ENCODE measurements around the gene S100P. TPM values are rescaled to one million over a fixed set of nuclear protein-coding genes. Genes with fewer than 3 reads are reported as not detected.

Gene S100P
- 100 to 1,000 TPM in 2 of 7 donors, 10 to 100 TPM in 5; 17.1 to 162 (median 34.9) TPM for total RNA-seq
- polyA plus RNA-seq, result 10 to 100 TPM in 1 of 3 donors, 1 to 10 TPM in 2; 3.5 to 15.3 (median 8.8) TPM
- long read RNA-seq, donor 1, partial matches to known transcripts, result 0 of 2 reads
- long read RNA-seq, donor 1, other reads (novel, unspliced or antisense), result 0 of 2 reads
- long read RNA-seq, donor 2, partial matches to known transcripts, result 0 of 1 reads
- long read RNA-seq, donor 2, other reads (novel, unspliced or antisense), result 0 of 1 reads

GRCh38 chr4:6693231-6694176, at the start of gene S100P:
TSS of gene S100P (plus strand) at chr4:6693878. CDS start at chr4:6693933, 55 bp downstream.
- Histone ChIP-seq H3K27ac (peak within 1 kb of the TSS; percentile 53 to 91 (median 83)), H3K4me1 (peaks cover 17 to 96% (median 68%) of the 10 kb centered on the region in 6 donors), H3K36me3 (peaks cover 0 to 17% (median 0%) of the 10 kb centered on the region in 6 donors), H3K27me3 (replicated peaks in 1 of 7) (no peaks in the 10 kb centered on the region), H3K4me3 (peak within 1 kb of the TSS in 5 of 8 donors; percentile 6 to 60 (median 27)), H3K9me3 (no peaks in the 10 kb centered on the region)
- intact Hi-C loops (cut with DNase I; ENCODE audit: low total_unique reads), result no loop called here
- 71 to 86% (median 78%) methylated on average over 27 to 29 of the region's 29 CpGs for WGBS, 5 donors
- TF ChIP-seq POLR2A (IDR thresholded peaks at IDR 0.05) (no peak), POLR2AphosphoS5 (IDR thresholded peaks at IDR 0.05) (peak in 2 of 3 donors; percentile 35 to 66)
- peak; percentile 82 for DNase-seq

DNA sequence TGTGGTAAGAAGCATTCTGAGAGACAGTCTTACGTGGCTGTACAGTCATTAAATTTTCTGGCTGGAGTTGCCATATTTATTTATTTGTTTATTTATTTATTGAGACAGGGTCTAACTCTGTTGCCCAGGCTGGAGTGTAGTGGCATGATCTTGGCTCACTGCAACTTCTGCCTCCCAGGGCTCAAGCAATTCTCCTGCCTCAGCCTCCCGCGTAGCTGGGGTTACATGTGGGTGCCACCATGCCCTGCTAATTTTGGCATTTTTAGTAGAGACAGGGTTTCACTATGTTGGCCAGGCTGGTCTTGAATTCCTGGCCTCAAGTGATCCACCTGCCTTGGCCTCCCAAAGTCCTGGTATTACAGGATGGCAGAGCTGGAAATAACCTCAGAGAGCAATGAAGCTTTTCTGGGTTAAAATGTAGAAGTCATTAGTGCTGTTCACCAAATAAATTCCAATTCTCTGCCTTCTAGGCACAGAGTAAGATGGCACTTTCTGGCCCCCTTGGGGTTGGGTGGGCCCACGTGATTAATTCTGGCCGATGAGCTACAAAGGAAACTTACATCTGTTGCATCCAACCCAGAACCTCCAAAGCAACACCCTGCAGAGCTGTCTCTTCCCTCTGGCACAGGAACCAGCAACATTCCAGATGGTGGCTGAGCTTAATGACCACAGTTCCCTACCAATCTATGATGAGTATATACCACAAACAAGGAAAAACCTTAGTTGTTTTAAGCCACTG, 48.7 kb upstream of the S100P start:
- H3K4me3 ChIP-seq, result no peak overlapping the region
- H3K36me3 ChIP-seq, result peaks cover 0 to 23% (median 19%) of the 10 kb centered on the region in 6 donors
- intact Hi-C loops (cut with DNase I; ENCODE audit: low total_unique reads), result loop anchor here (5.0 kb wide), 1 partner anchor 62 kb away; the partner anchor contains the start of gene MRFAP1L1
- H3K4me1 ChIP-seq, result peaks cover 17 to 37% (median 33%) of the 10 kb centered on the region in 6 donors
- whole genome bisulfite sequencing, 5 donors, result 69 to 87% (median 73%) methylated on average over 5 of the region's 5 CpGs
- TF ChIP-seq POLR2AphosphoS5 (IDR thresholded peaks at IDR 0.05) (no peak), POLR2A (IDR thresholded peaks at IDR 0.05) (no peak)
- TF ChIP-seq, protein P1, sequence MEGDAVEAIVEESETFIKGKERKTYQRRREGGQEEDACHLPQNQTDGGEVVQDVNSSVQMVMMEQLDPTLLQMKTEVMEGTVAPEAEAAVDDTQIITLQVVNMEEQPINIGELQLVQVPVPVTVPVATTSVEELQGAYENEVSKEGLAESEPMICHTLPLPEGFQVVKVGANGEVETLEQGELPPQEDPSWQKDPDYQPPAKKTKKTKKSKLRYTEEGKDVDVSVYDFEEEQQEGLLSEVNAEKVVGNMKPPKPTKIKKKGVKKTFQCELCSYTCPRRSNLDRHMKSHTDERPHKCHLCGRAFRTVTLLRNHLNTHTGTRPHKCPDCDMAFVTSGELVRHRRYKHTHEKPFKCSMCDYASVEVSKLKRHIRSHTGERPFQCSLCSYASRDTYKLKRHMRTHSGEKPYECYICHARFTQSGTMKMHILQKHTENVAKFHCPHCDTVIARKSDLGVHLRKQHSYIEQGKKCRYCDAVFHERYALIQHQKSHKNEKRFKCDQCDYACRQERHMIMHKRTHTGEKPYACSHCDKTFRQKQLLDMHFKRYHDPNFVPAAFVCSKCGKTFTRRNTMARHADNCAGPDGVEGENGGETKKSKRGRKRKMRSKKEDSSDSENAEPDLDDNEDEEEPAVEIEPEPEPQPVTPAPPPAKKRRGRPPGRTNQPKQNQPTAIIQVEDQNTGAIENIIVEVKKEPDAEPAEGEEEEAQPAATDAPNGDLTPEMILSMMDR (IDR thresholded peaks at IDR 0.05 in 8 of 11, conservative IDR thresholded peaks at IDR 0.05 in 3 of 11), result no peak
- DNase-seq, result no peak
- peak overlapping the region in 4 of 8 donors; percentile 95 to 99 (median 98) for H3K27ac ChIP-seq
- no peaks in the 10 kb centered on the region for H3K27me3 ChIP-seq (replicated peaks in 1 of 7)
- no peaks in the 10 kb centered on the region for H3K9me3 ChIP-seq

DNA sequence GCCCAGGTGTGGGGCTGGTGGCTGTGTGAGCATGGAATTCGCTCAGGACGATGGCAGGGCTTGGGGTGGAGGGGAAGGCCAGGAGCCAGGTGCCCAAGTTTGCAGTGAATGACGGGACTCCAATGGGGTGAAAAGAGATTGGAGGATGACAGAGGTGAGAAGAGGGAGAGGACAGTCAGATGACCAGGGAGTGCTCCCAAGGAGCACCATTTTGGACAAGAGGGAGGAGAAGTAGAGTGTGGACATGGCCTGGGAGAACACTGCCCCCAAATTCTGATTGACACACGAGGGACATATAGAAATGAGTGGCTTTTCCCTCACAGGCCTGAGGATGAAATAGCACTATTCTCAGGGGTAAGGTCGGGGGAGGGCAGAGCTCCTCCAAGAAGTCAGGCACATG, 46.5 kb upstream of the S100P start:
- Histone ChIP-seq H3K36me3 (peaks cover 0 to 18% (median 14%) of the 10 kb centered on the region in 6 donors), H3K9me3 (no peaks in the 10 kb centered on the region), H3K27ac (no peak overlapping the region), H3K27me3 (replicated peaks in 1 of 7) (no peaks in the 10 kb centered on the region), H3K4me3 (no peak overlapping the region), H3K4me1 (peaks cover 11 to 28% (median 25%) of the 10 kb centered on the region in 6 donors)
- intact Hi-C loops (cut with DNase I; ENCODE audit: low total_unique reads), result no loop called here
- no peak for DNase-seq
- 85 to 93% (median 88%) methylated on average over 5 of the region's 5 CpGs for WGBS, 5 donors
- TF ChIP-seq POLR2A (IDR thresholded peaks at IDR 0.05) (no peak), POLR2AphosphoS5 (IDR thresholded peaks at IDR 0.05) (no peak)
- TF ChIP-seq, protein P1 (IDR thresholded peaks at IDR 0.05 in 8 of 11, conservative IDR thresholded peaks at IDR 0.05 in 3 of 11), result no peak

- intact Hi-C loops (cut with DNase I; ENCODE audit: low total_unique reads), result no loop called here
- Histone ChIP-seq H3K4me3 (no peak overlapping the region), H3K4me1 (peaks cover 5 to 22% (median 19%) of the 10 kb centered on the region in 6 donors), H3K27ac (no peak overlapping the region), H3K27me3 (replicated peaks in 1 of 7) (no peaks in the 10 kb centered on the region), H3K9me3 (no peaks in the 10 kb centered on the region), H3K36me3 (peaks cover 0 to 13% (median 9%) of the 10 kb centered on the region in 6 donors)
- 47 to 66% (median 57%) methylated on average over 6 of the region's 6 CpGs for WGBS, 5 donors
- TF ChIP-seq, protein P1 (IDR thresholded peaks at IDR 0.05 in 8 of 11, conservative IDR thresholded peaks at IDR 0.05 in 3 of 11), result no peak
- no peak for TF ChIP-seq POLR2A (IDR thresholded peaks at IDR 0.05)
- TF ChIP-seq POLR2AphosphoS5 (IDR thresholded peaks at IDR 0.05), result no peak
- DNase-seq, result no peak
These were observed 46.0 kb upstream of the S100P start for GRCh38 chr4:6647582-6648230.

Data from spleen (tissue), 13 donors.